Non-pigmented ciliary epithelial cell (primary cell): ENCODE measurements around the gene LRP6.

ENCODE experiments used
- DNase-seq: peaks from one replicate; pipeline ENCODE4 v3.0.0-alpha.2; 2010; ENCODE audit warnings: low read depth

LRP6 gene

GRCh38 chr12:12070674-12071656 lies 195.9 kb downstream of the LRP6 start, which contains the start of gene BCL2L14:
TSS of gene BCL2L14 (plus strand) at chr12:12070939. CDS start at chr12:12079306, 8,367 bp downstream.
- DNase-seq, result no peak

- DNase-seq, result no peak
Observed at GRCh38 chr12:12069821-12070548, 196.9 kb downstream of the LRP6 start.

GRCh38 chr12:12068751-12069150 lies 198.1 kb downstream of the LRP6 start:
- DNase-seq, result no peak
